Stimulated activated CD4-positive, alpha-beta T cell treated with anti-CD3 and anti-CD28 coated beads, Interleukin-1b, Interleukin-23, amount 100 ng/mL, for 1 hour (primary cell): ENCODE results near the gene LCOR.
"Not testable (repeated sequence)": the region's sequence is repeated elsewhere in the genome, so short reads cannot be mapped to it uniquely, and the experiment has no call there.

Source experiments
- DNase-seq, 2 donors: peaks; one replicate each; pipeline ENCODE4 v3.0.0-alpha.2; 2020; ENCODE audit warnings: low read depth in 2 of 2

LCOR gene

GRCh38 chr10:96840841-96841518 lies 8.9 kb downstream of the LCOR start:
- no peak for DNase-seq

GRCh38 chr10:96842896-96843723 lies 11.0 kb downstream of the LCOR start:
- DNase-seq = no peak

- no peak for DNase-seq
These were observed 11.7 kb downstream of the LCOR start for GRCh38 chr10:96843823-96844222.

GRCh38 chr10:96846395-96846794 lies 14.3 kb downstream of the LCOR start:
- no peak for DNase-seq

- no peak for DNase-seq
These were observed 14.8 kb downstream of the LCOR start for GRCh38 chr10:96846926-96847325.

GRCh38 chr10:96847356-96847755 lies 15.3 kb downstream of the LCOR start:
- DNase-seq = not testable (repeated sequence)

- no peak for DNase-seq
These were observed 18.0 kb downstream of the LCOR start for GRCh38 chr10:96850113-96850512.

- DNase-seq = no peak
These were observed 18.7 kb downstream of the LCOR start for GRCh38 chr10:96850825-96851224.

- DNase-seq = no peak
These were observed 19.2 kb downstream of the LCOR start for GRCh38 chr10:96851281-96851680.

- DNase-seq = no peak
These were observed 24.2 kb downstream of the LCOR start for GRCh38 chr10:96856317-96856716.

GRCh38 chr10:96857301-96858012 lies 25.4 kb downstream of the LCOR start:
- DNase-seq = no peak

GRCh38 chr10:96858038-96858705 lies 26.1 kb downstream of the LCOR start:
- DNase-seq = no peak

- no peak for DNase-seq
These were observed 26.6 kb downstream of the LCOR start for GRCh38 chr10:96858706-96859050.

GRCh38 chr10:96860631-96861277 lies 28.7 kb downstream of the LCOR start:
- no peak for DNase-seq

- DNase-seq = no peak
These were observed 31.9 kb downstream of the LCOR start for GRCh38 chr10:96863922-96864543.

GRCh38 chr10:96873086-96873485 lies 41.0 kb downstream of the LCOR start:
- no peak for DNase-seq

GRCh38 chr10:96873756-96874467 lies 41.8 kb downstream of the LCOR start:
- DNase-seq = no peak

- DNase-seq = no peak
These were observed 46.0 kb downstream of the LCOR start for GRCh38 chr10:96878057-96878456.

GRCh38 chr10:96880575-96880974 lies 48.5 kb downstream of the LCOR start:
- DNase-seq = no peak

- no peak for DNase-seq
These were observed 57.5 kb downstream of the LCOR start for GRCh38 chr10:96889415-96890171.
